Kidney epithelial cell (primary cell): ENCODE data around the gene BMP8B. TPM values are rescaled to one million over a fixed set of nuclear protein-coding genes. Genes with fewer than 3 reads are reported as not detected.
A peak's percentile ranks its signal among the peaks of the same experiment; 100 is the strongest.

Experiments
- DNase-seq: peaks from one replicate; pipeline ENCODE4 v3.0.0-alpha.2; 2010; ENCODE audit warnings: low read depth
- H3K27me3 ChIP-seq: 2 replicates; pipeline ENCODE4 v1.6.0; 2011; ENCODE audit warnings: low read length; ENCODE audit not compliant: control insufficient read depth, insufficient read depth
- H3K36me3 ChIP-seq: 2 replicates; pipeline ENCODE4 v1.5.1; 2011; ENCODE audit warnings: low read length; ENCODE audit not compliant: control insufficient read depth, insufficient read depth
- H3K4me3 ChIP-seq: 2 replicates; pipeline ENCODE4 v1.5.1; 2011; ENCODE audit warnings: low read depth, mild to moderate bottlenecking, control low read depth, low read length
- CTCF ChIP-seq: IDR thresholded peaks from 2 replicates; pipeline ENCODE4 v1.5.1; 2011; ENCODE audit warnings: mild to moderate bottlenecking, moderate library complexity, low read length, control low read depth, inconsistent platforms; ENCODE audit not compliant: insufficient read depth, poor library complexity, severe bottlenecking
- total RNA-seq: library from RNA; depleted of rRNA; stranded (reverse); fragments of >200 nt; gene quantifications from 2 replicates; pipeline ENCODE4 v1.2.3, GENCODE V29; 2015

The BMP8B gene
- total RNA-seq, 1 donor from 2014 or later, result 4.3 TPM

DNA sequence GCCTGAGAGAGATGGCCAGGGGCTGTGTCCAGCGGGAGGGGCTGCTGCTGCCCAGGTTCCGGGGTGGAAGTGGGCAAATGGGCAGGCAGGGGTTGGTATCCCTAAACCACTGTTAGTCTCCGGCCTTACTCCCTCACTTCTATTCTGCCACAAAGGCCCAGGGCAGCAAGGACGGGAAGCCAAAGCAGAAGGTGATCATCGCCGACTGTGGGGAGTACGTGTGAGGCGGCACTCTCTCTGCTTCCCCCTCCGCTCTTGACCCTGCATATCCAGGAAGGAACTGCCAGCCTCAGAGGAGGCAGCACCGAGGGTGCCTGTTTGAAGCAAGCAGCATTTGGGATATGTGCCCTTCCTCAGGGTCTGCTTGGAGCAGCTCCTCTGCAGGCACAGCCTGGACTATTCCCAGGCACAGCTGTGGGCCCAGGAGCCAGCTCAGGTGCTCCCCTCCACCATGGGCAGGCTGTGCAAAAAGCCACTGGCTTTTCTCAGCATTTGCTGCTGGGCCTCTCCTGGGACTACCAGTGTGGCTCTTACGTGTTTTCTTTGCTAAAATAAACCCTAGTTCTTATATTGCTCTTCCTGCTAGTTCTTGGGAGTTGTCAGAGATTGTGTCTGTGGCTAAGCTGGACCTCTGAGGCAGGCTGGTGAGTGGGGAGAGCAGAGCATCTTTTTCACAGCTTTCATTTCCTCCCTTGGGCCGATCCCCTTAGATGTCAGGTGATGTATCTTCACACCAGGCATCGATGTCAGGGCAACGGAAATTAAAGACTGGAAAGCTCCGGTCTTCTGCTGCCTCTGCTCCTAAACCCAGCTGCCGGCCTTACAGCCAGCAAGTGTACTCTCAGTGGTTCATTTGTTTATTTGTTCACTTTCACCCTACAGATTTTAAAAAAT is 35.3 kb downstream of the BMP8B start:
- DNase-seq, result no peak
- no peaks in the 10 kb centered on the region for H3K27me3 ChIP-seq
- H3K4me3 ChIP-seq, result no peak overlapping the region
- peaks cover 7% of the 10 kb centered on the region for H3K36me3 ChIP-seq
- TF ChIP-seq CTCF, result no peak

DNA sequence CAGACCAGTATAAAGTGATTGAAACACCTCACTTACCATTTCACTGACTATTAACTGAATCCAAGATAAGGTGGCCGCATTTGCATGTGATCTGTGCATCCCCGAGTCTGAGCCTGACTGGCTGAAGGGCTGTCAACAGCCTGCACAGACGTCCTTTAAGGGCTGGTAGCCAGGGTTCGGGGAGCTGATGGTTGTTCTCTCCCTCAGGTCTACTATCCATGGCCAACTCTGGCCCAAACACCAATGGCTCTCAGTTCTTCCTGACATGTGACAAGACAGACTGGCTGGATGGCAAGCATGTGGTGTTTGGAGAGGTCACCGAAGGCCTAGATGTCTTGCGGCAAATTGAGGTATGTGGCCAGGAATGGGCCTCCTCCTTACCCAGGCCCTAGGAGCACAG is 36.0 kb downstream of the BMP8B start:
- H3K27me3 ChIP-seq, result no peaks in the 10 kb centered on the region
- no peak for TF ChIP-seq CTCF
- H3K36me3 ChIP-seq, result peaks cover 7% of the 10 kb centered on the region
- H3K4me3 ChIP-seq, result no peak overlapping the region
- DNase-seq, result no peak

- peaks cover 7% of the 10 kb centered on the region for H3K36me3 ChIP-seq
- DNase-seq, result no peak
- H3K27me3 ChIP-seq, result no peaks in the 10 kb centered on the region
- H3K4me3 ChIP-seq, result no peak overlapping the region
- no peak for TF ChIP-seq CTCF
Observed at GRCh38 chr1:39751595-39751994, 37.1 kb downstream of the BMP8B start.

- no peak for TF ChIP-seq CTCF
- Histone ChIP-seq H3K4me3 (no peak overlapping the region), H3K36me3 (peaks cover 7% of the 10 kb centered on the region), H3K27me3 (no peaks in the 10 kb centered on the region)
- no peak for DNase-seq
Observed at GRCh38 chr1:39745016-39745670, 43.5 kb downstream of the BMP8B start.

DNA sequence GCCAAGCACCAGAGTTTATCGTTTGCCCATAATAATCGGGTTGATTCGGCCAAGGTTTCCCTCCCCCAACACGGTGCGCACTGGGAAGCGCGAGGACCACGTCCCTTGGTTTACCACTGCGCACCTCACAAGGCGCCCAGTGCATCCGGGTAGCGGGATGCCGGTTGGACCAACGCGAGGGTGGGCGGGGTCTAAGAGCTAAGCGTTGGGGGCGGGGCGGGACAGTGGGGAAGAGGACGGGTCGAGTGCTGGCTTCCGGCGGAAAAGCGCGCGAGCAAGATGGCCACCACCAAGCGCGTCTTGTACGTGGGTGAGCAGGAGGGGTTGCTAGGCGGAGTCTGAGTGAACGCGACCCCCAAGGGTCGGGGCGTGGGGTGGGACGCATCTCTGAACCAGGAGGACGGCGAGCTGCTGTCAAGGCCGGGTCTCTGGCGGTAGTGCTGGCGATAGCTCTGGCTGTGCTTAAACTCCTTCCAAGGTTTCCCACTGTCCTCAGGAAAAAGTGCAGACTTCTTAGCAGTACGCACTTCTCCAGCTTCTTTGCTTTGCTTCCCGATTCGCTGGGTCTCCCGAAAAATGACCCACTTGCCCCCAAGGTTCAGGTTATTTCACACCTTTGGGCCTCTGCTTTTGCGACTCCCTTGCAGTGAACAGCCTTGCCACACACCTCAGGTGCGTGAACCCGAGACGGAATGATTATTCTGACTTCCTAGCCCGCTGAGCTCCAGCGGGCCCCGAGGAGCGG is 49.9 kb downstream of the BMP8B start, which contains the start of gene PPIE:
Gene PPIE (plus strand): TSS at position 261 of the 745 bp plus-strand sequence. CDS start 19 bp downstream, at position 280.
- peak within 1 kb of the TSS; percentile 73 for H3K4me3 ChIP-seq
- no peaks in the 10 kb centered on the region for H3K27me3 ChIP-seq
- no peaks in the 10 kb centered on the region for H3K36me3 ChIP-seq
- TF ChIP-seq CTCF, result no peak
- DNase-seq, result peak; percentile 67
